Endothelial cell of umbilical vein (primary cell): ENCODE data around the gene SEC22C. TPM values are rescaled to one million over a fixed set of nuclear protein-coding genes. Genes with fewer than 3 reads are reported as not detected.

Experiments
- BruUV-seq: library from RNA; stranded (reverse); fragments of 400-500 nt; replicated peaks from 2 replicates; lab custom pipeline; 2021; lab: Mats Ljungman, UMichigan
- CTCF ChIA-PET: fragments of 300-600, 350-600 bp; sonication (Branson Sonifier 250); formaldehyde crosslinking; loops from one replicate; lab custom pipeline; 2021; ENCODE audit warnings: antibody characterized with exemption, inconsistent platforms; lab: Charles Lee
- POLR2A ChIA-PET: fragments of 300-600, 350-600 bp; sonication (Branson Sonifier 250); formaldehyde crosslinking; loops from one replicate; lab custom pipeline; 2021; ENCODE audit warnings: antibody characterized with exemption, inconsistent platforms; lab: Charles Lee
- DNase-seq: peaks from one replicate; pipeline ENCODE4 v3.0.0-alpha.2; 2011; ENCODE audit warnings: low read depth, low spot score
- FAIRE-seq: peaks from 2 replicates; lab custom pipeline; 2011; peaks lifted over from hg19 to GRCh38; lab: Jason Lieb, UNC
- H2AFZ ChIP-seq: 2 replicates; pipeline ENCODE4 v1.6.0; 2012; ENCODE audit warnings: low read depth, low read length, control low read depth, inconsistent platforms
- H3K27ac ChIP-seq: 2 replicates; pipeline ENCODE4 v1.5.1; 2011; ENCODE audit warnings: low read depth, mild to moderate bottlenecking, control low read depth, low read length, moderate library complexity; ENCODE audit not compliant: insufficient read depth
- H3K27me3 ChIP-seq, 2 experiments: 2 replicates each; pipeline versions ENCODE4 v1.6.0 to v1.6.1; 2011; ENCODE audit warnings: low read length in 2 of 2, mixed read lengths in 1 of 2; ENCODE audit not compliant: control insufficient read depth in 2 of 2, insufficient read depth in 2 of 2
- H3K36me3 ChIP-seq, 2 experiments: 2 replicates in 1 of 2; 3 replicates in 1 of 2; pipeline ENCODE4 v1.5.1; 2011; ENCODE audit warnings: low read length in 2 of 2, mild to moderate bottlenecking in 1 of 2, moderate library complexity in 1 of 2; ENCODE audit not compliant: control insufficient read depth in 2 of 2, insufficient read depth in 2 of 2; ENCODE audit errors: extremely low read depth in 1 of 2
- H3K4me1 ChIP-seq: 3 replicates; pipeline ENCODE4 v1.5.1; 2011; ENCODE audit warnings: mild to moderate bottlenecking, low read length; ENCODE audit not compliant: control insufficient read depth, insufficient read depth; ENCODE audit errors: extremely low read depth
- H3K4me2 ChIP-seq: 2 replicates; pipeline ENCODE4 v1.6.1; 2011; ENCODE audit warnings: low read length, control low read depth, mixed read lengths; ENCODE audit not compliant: insufficient read depth
- H3K4me3 ChIP-seq, 3 experiments: fragments of 200-600 bp in 1 of 3; sonication (generic), shearing (Covaris generic) in 1 of 3; replicated peaks in 1 of 3; 2 replicates each; pipeline ENCODE4 v1.5.1; 2011 to 2016; ENCODE audit warnings: control low read depth in 3 of 3, low read length in 3 of 3, mild to moderate bottlenecking in 2 of 3, inconsistent platforms in 1 of 3, low read depth in 1 of 3, moderate library complexity in 1 of 3; ENCODE audit not compliant: insufficient read depth in 1 of 3
- H3K79me2 ChIP-seq: 2 replicates; pipeline ENCODE4 v1.6.0; 2012; ENCODE audit warnings: low read length, inconsistent platforms; ENCODE audit not compliant: control insufficient read depth, insufficient read depth
- H3K9ac ChIP-seq: replicated peaks from 2 replicates; pipeline ENCODE3; 2011; ENCODE audit warnings: low read length, control low read depth; ENCODE audit not compliant: insufficient read depth; ENCODE audit errors: extremely low read depth
- H3K9me1 ChIP-seq: replicated peaks from 3 replicates; pipeline ENCODE4 v1.6.0; 2011; ENCODE audit warnings: mild to moderate bottlenecking, low read length; ENCODE audit not compliant: control insufficient read depth, insufficient read depth; ENCODE audit errors: extremely low read depth
- H3K9me3 ChIP-seq: replicated peaks from 2 replicates; pipeline ENCODE4 v1.5.1; 2012; ENCODE audit warnings: low read length, inconsistent platforms; ENCODE audit not compliant: control insufficient read depth, insufficient read depth
- H4K20me1 ChIP-seq: replicated peaks from 2 replicates; pipeline ENCODE3; 2011; ENCODE audit warnings: mild to moderate bottlenecking, low read length; ENCODE audit not compliant: control insufficient read depth, insufficient read depth; ENCODE audit errors: extremely low read depth
- CTCF ChIP-seq, 2 donors: IDR thresholded peaks; 1 replicate in 1 of 2; 2 replicates in 1 of 2; pipeline ENCODE4 v1.5.1; 2011; ENCODE audit warnings: low read length in 2 of 2, mild to moderate bottlenecking in 2 of 2, moderate library complexity in 2 of 2, control low read depth in 1 of 2, inconsistent platforms in 1 of 2, low read depth in 1 of 2; ENCODE audit not compliant: insufficient read depth in 1 of 2; ENCODE audit errors: extremely low read depth in 1 of 2
- EZH2 ChIP-seq: IDR thresholded peaks from 2 replicates; pipeline ENCODE4 v1.6.1; 2012; ENCODE audit warnings: borderline replicate concordance, low read depth, mild to moderate bottlenecking, moderate library complexity, low read length, inconsistent platforms; ENCODE audit not compliant: severe bottlenecking
- FOS ChIP-seq: IDR thresholded peaks from 2 replicates; pipeline ENCODE4 v1.6.1; 2011; ENCODE audit warnings: mild to moderate bottlenecking, low read length, moderate library complexity, borderline replicate concordance; ENCODE audit not compliant: insufficient read depth
- GATA2 ChIP-seq: IDR thresholded peaks from 2 replicates; pipeline ENCODE4 v1.7.0; 2011; ENCODE audit warnings: low read depth, mild to moderate bottlenecking, moderate library complexity, mixed read lengths, low read length; ENCODE audit not compliant: insufficient read length, insufficient read depth
- JUN ChIP-seq: IDR thresholded peaks from 2 replicates; pipeline ENCODE4 v1.6.1; 2011; ENCODE audit warnings: borderline replicate concordance, low read depth; ENCODE audit not compliant: insufficient read length, insufficient read depth
- MAX ChIP-seq: IDR thresholded peaks from 2 replicates; pipeline ENCODE4 v1.6.1; 2011; ENCODE audit not compliant: insufficient read depth, insufficient read length
- MYC ChIP-seq: IDR thresholded peaks from one replicate; pipeline ENCODE4 v1.6.1; 2011; ENCODE audit warnings: mild to moderate bottlenecking, low read depth, low read length
- POLR2A ChIP-seq: IDR thresholded peaks from 2 replicates; pipeline ENCODE4 v1.6.1; 2012; ENCODE audit warnings: low read depth, mild to moderate bottlenecking, control low read depth, low read length
- POLR2AphosphoS5 ChIP-seq: IDR thresholded peaks from 2 replicates; pipeline ENCODE4 v1.6.1; 2012; ENCODE audit warnings: low read depth, mild to moderate bottlenecking, control low read depth, low read length, moderate library complexity; ENCODE audit not compliant: insufficient read depth
- dilution Hi-C: fragments of 300-500 bp; cut with MboI; formaldehyde crosslinking; loops from one replicate; pipeline ENCODE4 v1.15.0; 2019; ENCODE audit warnings: low sequenced_read_pairs; ENCODE audit not compliant: extremely low pct_ligation_motif_present
- intact Hi-C: fragments of 100-400 bp; cut with micrococcal nuclease; formaldehyde crosslinking; loops from one replicate; pipeline ENCODE4 v1.10.0; 2022
- polyA plus RNA-seq, 4 experiments: library from polyadenylated mRNA; depleted of rRNA in 3 of 4; stranded (reverse) in 3 of 4; unstranded in 1 of 4; fragments of >200 nt; gene quantifications; 2 replicates each; pipeline versions ENCODE4 v1.2.1 to v1.2.3, GENCODE V29; 2011 to 2012; ENCODE audit warnings: missing spikeins in 1 of 4
- total RNA-seq: library from RNA; stranded (reverse); gene quantifications from 2 replicates; pipeline ENCODE4 v1.2.3, GENCODE V29; 2021

SEC22C gene
- total and polyA plus RNA-seq, 2 donors (not counting 3 experiments of a cell fraction or from before 2014, with no cell fraction given), result 43.9 to 61.9 TPM

- Histone ChIP-seq H3K27ac (no peak overlapping the region), H3K36me3 (peaks cover 5% of the 10 kb centered on the region in 2 experiments), H3K4me1 (no peaks in the 10 kb centered on the region), H3K9ac (no peak overlapping the region), H3K27me3 (no peaks in the 10 kb centered on the region), H3K9me3 (no peaks in the 10 kb centered on the region), H3K4me2 (no peak overlapping the region), H3K4me3 (no peak overlapping the region), H3K79me2 (peaks cover 42% of the 10 kb centered on the region), H4K20me1 (peaks cover 6% of the 10 kb centered on the region), H3K9me1 (no peaks in the 10 kb centered on the region), H2AFZ (no peak overlapping the region)
- no peak for DNase-seq
- intact Hi-C loops (no loop called here), dilution Hi-C loops (no loop called here)
- ChIA-PET CTCF (no interaction called here), POLR2A (no interaction called here)
- no TSS peak for BruUV-seq
- no peak for FAIRE-seq
- TF ChIP-seq FOS, result no peak
- TF ChIP-seq GATA2, result no peak
- TF ChIP-seq MYC, result no peak
- no peak for TF ChIP-seq JUN
- no peak for TF ChIP-seq EZH2
- no peak for TF ChIP-seq CTCF (IDR thresholded peaks at IDR 0.05; ENCODE audit: extremely low read depth in 1 of 2, insufficient read depth in 1 of 2, low read depth in 1 of 2, low read length in 2 of 2)
- TF ChIP-seq MAX, result no peak
- no peak for TF ChIP-seq POLR2A
- no peak for TF ChIP-seq POLR2AphosphoS5
Measured at GRCh38 chr3:42569593-42570142, 12.1 kb downstream of the SEC22C start.
